GM23338 (cell line): ENCODE results near the gene BMP8A. TPM values are rescaled to one million over a fixed set of nuclear protein-coding genes. Genes with fewer than 3 reads are reported as not detected.

ENCODE experiments used
- ATAC-seq: fragments of 200-7000 bp; cut with Tn5 transposase; 3 replicates; pipeline ENCODE4 v1.9.1; 2020
- DNase-seq: peaks from one replicate; pipeline ENCODE4 v3.0.0-alpha.2; 2015; ENCODE audit warnings: low spot score
- H2AFZ ChIP-seq: fragments of 200-600 bp; sonication (generic); 2 replicates; pipeline ENCODE4 v1.8.0; 2016; ENCODE audit warnings: antibody characterized with exemption, mild to moderate bottlenecking, moderate library complexity
- H3F3A ChIP-seq: fragments of 200-600 bp; sonication (generic); replicated peaks from 2 replicates; pipeline ENCODE4 v1.8.0; 2017; ENCODE audit warnings: antibody characterized with exemption, mixed run types, low read depth
- H3K27ac ChIP-seq: fragments of 200-600 bp; sonication (generic); 2 replicates; pipeline ENCODE4 v1.6.1; 2016; ENCODE audit warnings: low read depth
- H3K27me3 ChIP-seq: fragments of 200-600 bp; sonication (generic); 2 replicates; pipeline ENCODE4 v1.8.0; 2016; ENCODE audit warnings: mild to moderate bottlenecking, mixed run types, moderate library complexity; ENCODE audit not compliant: insufficient read depth
- H3K36me3 ChIP-seq: fragments of 200-600 bp; sonication (generic); 2 replicates; pipeline ENCODE4 v1.8.0; 2016; ENCODE audit warnings: mild to moderate bottlenecking; ENCODE audit not compliant: insufficient read depth
- H3K4me1 ChIP-seq: fragments of 200-600 bp; sonication (generic); 2 replicates; pipeline ENCODE4 v1.8.0; 2016; ENCODE audit warnings: mild to moderate bottlenecking, moderate library complexity; ENCODE audit not compliant: insufficient read depth
- H3K4me2 ChIP-seq: fragments of 200-600 bp; sonication (generic); 2 replicates; pipeline ENCODE4 v1.7.1; 2017; ENCODE audit warnings: mixed run types
- H3K4me3 ChIP-seq: fragments of 200-600 bp; sonication (generic); 2 replicates; pipeline ENCODE4 v1.6.1; 2016; ENCODE audit warnings: mixed run types
- H3K79me2 ChIP-seq: fragments of 200-600 bp; sonication (generic); replicated peaks from 2 replicates; pipeline ENCODE4 v1.8.0; 2017; ENCODE audit warnings: mild to moderate bottlenecking; ENCODE audit not compliant: insufficient read depth
- H3K9me2 ChIP-seq: fragments of 200-600 bp; sonication (generic); 2 replicates; pipeline ENCODE4 v1.8.0; 2017; ENCODE audit not compliant: insufficient read depth
- H4K20me1 ChIP-seq: fragments of 200-600 bp; sonication (generic); replicated peaks from 2 replicates; pipeline ENCODE4 v1.8.0; 2017; ENCODE audit warnings: mild to moderate bottlenecking; ENCODE audit not compliant: insufficient read depth
- H3K27ac Mint-ChIP-seq: 2 replicates; pipeline ENCODE4 v1.8.0; 2020; ENCODE audit warnings: inconsistent platforms, mild to moderate bottlenecking, moderate library complexity, mixed read lengths
- H3K27me3 Mint-ChIP-seq: 3 replicates; pipeline ENCODE4 v1.8.0; 2022; ENCODE audit warnings: low read depth, mild to moderate bottlenecking, moderate library complexity, mixed read lengths, inconsistent platforms; ENCODE audit not compliant: insufficient read depth, poor library complexity
- H3K36me3 Mint-ChIP-seq: 3 replicates; pipeline ENCODE4 v1.8.0; 2021; ENCODE audit warnings: low read depth, mild to moderate bottlenecking, inconsistent platforms, moderate library complexity, mixed read lengths
- H3K4me1 Mint-ChIP-seq: 3 replicates; pipeline ENCODE4 v1.8.0; 2020; ENCODE audit warnings: mild to moderate bottlenecking, inconsistent platforms, mixed read lengths
- H3K4me3 Mint-ChIP-seq: 3 replicates; pipeline ENCODE4 v1.8.0; 2021; ENCODE audit warnings: moderate library complexity, mild to moderate bottlenecking, inconsistent platforms, mixed read lengths
- H3K9me3 Mint-ChIP-seq: 3 replicates; pipeline ENCODE4 v1.8.0; 2020; ENCODE audit warnings: moderate library complexity, mild to moderate bottlenecking, inconsistent platforms, mixed read lengths
- CREB1 ChIP-seq: fragments of 250-450 bp; sonication (Bioruptor Pico); IDR thresholded peaks from 2 replicates; pipeline ENCODE4 v1.5.0; 2020; ENCODE audit warnings: low read depth, mild to moderate bottlenecking, moderate library complexity
- EZH2 ChIP-seq: fragments of 200-600 bp; sonication (generic); IDR thresholded peaks from one replicate; pipeline ENCODE4 v1.8.0; 2017; ENCODE audit warnings: antibody characterized with exemption, mild to moderate bottlenecking, low read depth; ENCODE audit not compliant: unreplicated experiment
- EZH2phosphoT487 ChIP-seq: fragments of 200-600 bp; sonication (generic); IDR thresholded peaks from one replicate; pipeline ENCODE4 v1.8.1; 2018; ENCODE audit warnings: antibody characterized with exemption; ENCODE audit not compliant: unreplicated experiment
- JUNB ChIP-seq: IDR thresholded peaks from one replicate; pipeline ENCODE4 v1.6.1; 2016; ENCODE audit warnings: antibody characterized with exemption; ENCODE audit not compliant: unreplicated experiment
- POLR2AphosphoS5 ChIP-seq: IDR thresholded peaks from 2 replicates; pipeline ENCODE4 v1.6.1; 2016; ENCODE audit warnings: antibody characterized with exemption, low read depth
- STAT1 ChIP-seq: IDR thresholded peaks from one replicate; pipeline ENCODE4 v1.6.1; 2016; ENCODE audit warnings: antibody characterized with exemption; ENCODE audit not compliant: unreplicated experiment
- ZNF114 ChIP-seq: fragments of 250-450 bp; sonication (Bioruptor Pico); IDR thresholded peaks from 2 replicates; pipeline ENCODE4 v1.5.0; 2020; ENCODE audit warnings: mild to moderate bottlenecking, moderate library complexity
- ZNF331 ChIP-seq: fragments of 250-450 bp; sonication (Bioruptor Pico); IDR thresholded peaks from 2 replicates; pipeline ENCODE4 v1.5.0; 2020; ENCODE audit warnings: low read depth, mild to moderate bottlenecking, moderate library complexity
- polyA plus RNA-seq: library from polyadenylated mRNA; unstranded; fragments of >200 nt; fragmentation: Nextera tagmentation; extraction: Ambion mirVana; gene quantifications from 2 replicates; pipeline ENCODE4 v1.2.1, GENCODE V29; 2016
- total RNA-seq: library from RNA; depleted of rRNA; stranded (reverse); fragments of >200 nt; shearing (Covaris generic); gene quantifications from 2 replicates; pipeline ENCODE4 v1.2.3, GENCODE V29; 2014
- TF ChIP-seq, protein P1 (sequence below): IDR thresholded peaks from 2 replicates; pipeline ENCODE4 v1.6.1; 2016; ENCODE audit warnings: antibody characterized with exemption
- TF ChIP-seq, protein P2 (sequence below), 2 experiments: fragments of 200-600 bp in 1 of 2; sonication (generic) in 1 of 2; conservative IDR thresholded peaks; 2 replicates each; pipeline versions ENCODE4 v1.5.1 to v1.6.1; 2016 to 2017; ENCODE audit warnings: antibody characterized with exemption in 2 of 2, low read depth in 2 of 2, mild to moderate bottlenecking in 2 of 2, moderate library complexity in 1 of 2
- TF ChIP-seq, protein P3 (sequence below): fragments of 250-450 bp; sonication (Bioruptor Pico); IDR thresholded peaks from 2 replicates; pipeline ENCODE4 v1.5.0; 2020; ENCODE audit warnings: mild to moderate bottlenecking, moderate library complexity

Gene BMP8A
- total and polyA plus RNA-seq, 2 experiments from 2014 or later, result 0.34 to 0.63 TPM

DNA sequence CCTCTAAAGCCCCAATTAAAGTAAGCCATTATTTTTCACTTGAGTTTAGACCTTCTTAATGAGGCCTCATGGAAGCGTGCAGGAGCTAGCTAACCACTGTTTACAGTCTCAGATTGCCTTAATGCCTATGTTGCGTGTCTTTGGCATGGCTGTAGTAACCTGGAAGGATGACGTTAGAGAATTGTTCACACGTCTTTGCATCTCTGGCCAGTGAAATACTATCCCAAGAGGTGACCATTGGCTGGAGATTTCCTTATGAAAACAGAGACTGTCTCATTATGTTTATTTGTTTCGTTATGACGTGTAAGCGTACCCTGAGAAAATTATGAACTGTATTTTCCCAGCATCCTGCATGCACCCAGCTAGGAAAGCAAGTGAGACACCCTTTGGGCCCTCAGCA, 18.6 kb upstream of the BMP8A start:
- no peak for DNase-seq
- no peak overlapping the region for H3K4me2 ChIP-seq
- Mint-ChIP-seq H3K27me3 (peaks cover 17% of the 10 kb centered on the region), H3K4me3 (no peak overlapping the region), H3K36me3 (peaks cover 50% of the 10 kb centered on the region), H3K4me1 (no peaks in the 10 kb centered on the region), H3K27ac (no peak overlapping the region), H3K9me3 (no peaks in the 10 kb centered on the region)
- H3K4me3 ChIP-seq, result no peak overlapping the region
- H3K27me3 ChIP-seq, result no peaks in the 10 kb centered on the region
- no peaks in the 10 kb centered on the region for H3K79me2 ChIP-seq
- no peaks in the 10 kb centered on the region for H3K9me2 ChIP-seq
- ATAC-seq, result no peak
- peaks cover 10% of the 10 kb centered on the region; the same call in 1 of the 2 replicates for H4K20me1 ChIP-seq
- peaks cover 34% of the 10 kb centered on the region for H3K36me3 ChIP-seq
- TF ChIP-seq, protein P1, sequence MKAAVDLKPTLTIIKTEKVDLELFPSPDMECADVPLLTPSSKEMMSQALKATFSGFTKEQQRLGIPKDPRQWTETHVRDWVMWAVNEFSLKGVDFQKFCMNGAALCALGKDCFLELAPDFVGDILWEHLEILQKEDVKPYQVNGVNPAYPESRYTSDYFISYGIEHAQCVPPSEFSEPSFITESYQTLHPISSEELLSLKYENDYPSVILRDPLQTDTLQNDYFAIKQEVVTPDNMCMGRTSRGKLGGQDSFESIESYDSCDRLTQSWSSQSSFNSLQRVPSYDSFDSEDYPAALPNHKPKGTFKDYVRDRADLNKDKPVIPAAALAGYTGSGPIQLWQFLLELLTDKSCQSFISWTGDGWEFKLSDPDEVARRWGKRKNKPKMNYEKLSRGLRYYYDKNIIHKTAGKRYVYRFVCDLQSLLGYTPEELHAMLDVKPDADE, result no peak
- TF ChIP-seq, protein P2, sequence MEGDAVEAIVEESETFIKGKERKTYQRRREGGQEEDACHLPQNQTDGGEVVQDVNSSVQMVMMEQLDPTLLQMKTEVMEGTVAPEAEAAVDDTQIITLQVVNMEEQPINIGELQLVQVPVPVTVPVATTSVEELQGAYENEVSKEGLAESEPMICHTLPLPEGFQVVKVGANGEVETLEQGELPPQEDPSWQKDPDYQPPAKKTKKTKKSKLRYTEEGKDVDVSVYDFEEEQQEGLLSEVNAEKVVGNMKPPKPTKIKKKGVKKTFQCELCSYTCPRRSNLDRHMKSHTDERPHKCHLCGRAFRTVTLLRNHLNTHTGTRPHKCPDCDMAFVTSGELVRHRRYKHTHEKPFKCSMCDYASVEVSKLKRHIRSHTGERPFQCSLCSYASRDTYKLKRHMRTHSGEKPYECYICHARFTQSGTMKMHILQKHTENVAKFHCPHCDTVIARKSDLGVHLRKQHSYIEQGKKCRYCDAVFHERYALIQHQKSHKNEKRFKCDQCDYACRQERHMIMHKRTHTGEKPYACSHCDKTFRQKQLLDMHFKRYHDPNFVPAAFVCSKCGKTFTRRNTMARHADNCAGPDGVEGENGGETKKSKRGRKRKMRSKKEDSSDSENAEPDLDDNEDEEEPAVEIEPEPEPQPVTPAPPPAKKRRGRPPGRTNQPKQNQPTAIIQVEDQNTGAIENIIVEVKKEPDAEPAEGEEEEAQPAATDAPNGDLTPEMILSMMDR (conservative IDR thresholded peaks at IDR 0.05; ENCODE audit: low read depth in 2 of 2), result no peak
- no peak for TF ChIP-seq EZH2phosphoT487
- H3F3A ChIP-seq, result peaks cover 10% of the 10 kb centered on the region; the same call in 1 of the 2 replicates
- no peak overlapping the region for H3K27ac ChIP-seq
- no peaks in the 10 kb centered on the region for H3K4me1 ChIP-seq
- H2AFZ ChIP-seq, result no peak overlapping the region

DNA sequence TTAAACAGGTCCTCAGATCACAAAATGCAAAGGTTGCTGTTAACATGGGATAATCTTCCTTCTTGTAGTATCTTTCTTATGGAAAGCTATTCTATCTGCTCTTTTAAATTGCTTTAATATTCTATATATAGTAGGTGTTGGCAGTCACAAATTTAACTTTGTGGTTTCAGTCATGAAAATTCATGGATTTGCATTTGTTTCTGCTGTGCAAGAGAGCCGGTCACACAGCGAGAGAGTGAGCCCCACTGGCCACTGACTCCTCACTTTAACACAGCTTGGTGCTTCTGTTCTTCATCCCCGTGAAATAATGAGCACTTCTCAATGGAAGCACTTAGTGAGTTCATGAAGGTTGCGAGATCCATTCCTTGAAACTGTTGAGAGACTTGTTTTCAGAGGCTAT, 18.1 kb upstream of the BMP8A start:
- Histone ChIP-seq H3K4me2 (no peak overlapping the region), H3K4me3 (no peak overlapping the region), H3K4me1 (no peaks in the 10 kb centered on the region), H3K79me2 (no peaks in the 10 kb centered on the region), H2AFZ (no peak overlapping the region), H3K36me3 (peaks cover 30% of the 10 kb centered on the region), H3K27me3 (no peaks in the 10 kb centered on the region), H3F3A (peaks cover 10% of the 10 kb centered on the region; the same call in 1 of the 2 replicates), H3K9me2 (no peaks in the 10 kb centered on the region), H4K20me1 (peaks cover 10% of the 10 kb centered on the region; the same call in 1 of the 2 replicates), H3K27ac (no peak overlapping the region)
- no peak for DNase-seq
- Mint-ChIP-seq H3K27ac (no peak overlapping the region), H3K9me3 (no peaks in the 10 kb centered on the region), H3K36me3 (peaks cover 50% of the 10 kb centered on the region), H3K4me1 (no peaks in the 10 kb centered on the region), H3K27me3 (peaks cover 21% of the 10 kb centered on the region), H3K4me3 (no peak overlapping the region)
- ATAC-seq, result no peak
- TF ChIP-seq, protein P3, sequence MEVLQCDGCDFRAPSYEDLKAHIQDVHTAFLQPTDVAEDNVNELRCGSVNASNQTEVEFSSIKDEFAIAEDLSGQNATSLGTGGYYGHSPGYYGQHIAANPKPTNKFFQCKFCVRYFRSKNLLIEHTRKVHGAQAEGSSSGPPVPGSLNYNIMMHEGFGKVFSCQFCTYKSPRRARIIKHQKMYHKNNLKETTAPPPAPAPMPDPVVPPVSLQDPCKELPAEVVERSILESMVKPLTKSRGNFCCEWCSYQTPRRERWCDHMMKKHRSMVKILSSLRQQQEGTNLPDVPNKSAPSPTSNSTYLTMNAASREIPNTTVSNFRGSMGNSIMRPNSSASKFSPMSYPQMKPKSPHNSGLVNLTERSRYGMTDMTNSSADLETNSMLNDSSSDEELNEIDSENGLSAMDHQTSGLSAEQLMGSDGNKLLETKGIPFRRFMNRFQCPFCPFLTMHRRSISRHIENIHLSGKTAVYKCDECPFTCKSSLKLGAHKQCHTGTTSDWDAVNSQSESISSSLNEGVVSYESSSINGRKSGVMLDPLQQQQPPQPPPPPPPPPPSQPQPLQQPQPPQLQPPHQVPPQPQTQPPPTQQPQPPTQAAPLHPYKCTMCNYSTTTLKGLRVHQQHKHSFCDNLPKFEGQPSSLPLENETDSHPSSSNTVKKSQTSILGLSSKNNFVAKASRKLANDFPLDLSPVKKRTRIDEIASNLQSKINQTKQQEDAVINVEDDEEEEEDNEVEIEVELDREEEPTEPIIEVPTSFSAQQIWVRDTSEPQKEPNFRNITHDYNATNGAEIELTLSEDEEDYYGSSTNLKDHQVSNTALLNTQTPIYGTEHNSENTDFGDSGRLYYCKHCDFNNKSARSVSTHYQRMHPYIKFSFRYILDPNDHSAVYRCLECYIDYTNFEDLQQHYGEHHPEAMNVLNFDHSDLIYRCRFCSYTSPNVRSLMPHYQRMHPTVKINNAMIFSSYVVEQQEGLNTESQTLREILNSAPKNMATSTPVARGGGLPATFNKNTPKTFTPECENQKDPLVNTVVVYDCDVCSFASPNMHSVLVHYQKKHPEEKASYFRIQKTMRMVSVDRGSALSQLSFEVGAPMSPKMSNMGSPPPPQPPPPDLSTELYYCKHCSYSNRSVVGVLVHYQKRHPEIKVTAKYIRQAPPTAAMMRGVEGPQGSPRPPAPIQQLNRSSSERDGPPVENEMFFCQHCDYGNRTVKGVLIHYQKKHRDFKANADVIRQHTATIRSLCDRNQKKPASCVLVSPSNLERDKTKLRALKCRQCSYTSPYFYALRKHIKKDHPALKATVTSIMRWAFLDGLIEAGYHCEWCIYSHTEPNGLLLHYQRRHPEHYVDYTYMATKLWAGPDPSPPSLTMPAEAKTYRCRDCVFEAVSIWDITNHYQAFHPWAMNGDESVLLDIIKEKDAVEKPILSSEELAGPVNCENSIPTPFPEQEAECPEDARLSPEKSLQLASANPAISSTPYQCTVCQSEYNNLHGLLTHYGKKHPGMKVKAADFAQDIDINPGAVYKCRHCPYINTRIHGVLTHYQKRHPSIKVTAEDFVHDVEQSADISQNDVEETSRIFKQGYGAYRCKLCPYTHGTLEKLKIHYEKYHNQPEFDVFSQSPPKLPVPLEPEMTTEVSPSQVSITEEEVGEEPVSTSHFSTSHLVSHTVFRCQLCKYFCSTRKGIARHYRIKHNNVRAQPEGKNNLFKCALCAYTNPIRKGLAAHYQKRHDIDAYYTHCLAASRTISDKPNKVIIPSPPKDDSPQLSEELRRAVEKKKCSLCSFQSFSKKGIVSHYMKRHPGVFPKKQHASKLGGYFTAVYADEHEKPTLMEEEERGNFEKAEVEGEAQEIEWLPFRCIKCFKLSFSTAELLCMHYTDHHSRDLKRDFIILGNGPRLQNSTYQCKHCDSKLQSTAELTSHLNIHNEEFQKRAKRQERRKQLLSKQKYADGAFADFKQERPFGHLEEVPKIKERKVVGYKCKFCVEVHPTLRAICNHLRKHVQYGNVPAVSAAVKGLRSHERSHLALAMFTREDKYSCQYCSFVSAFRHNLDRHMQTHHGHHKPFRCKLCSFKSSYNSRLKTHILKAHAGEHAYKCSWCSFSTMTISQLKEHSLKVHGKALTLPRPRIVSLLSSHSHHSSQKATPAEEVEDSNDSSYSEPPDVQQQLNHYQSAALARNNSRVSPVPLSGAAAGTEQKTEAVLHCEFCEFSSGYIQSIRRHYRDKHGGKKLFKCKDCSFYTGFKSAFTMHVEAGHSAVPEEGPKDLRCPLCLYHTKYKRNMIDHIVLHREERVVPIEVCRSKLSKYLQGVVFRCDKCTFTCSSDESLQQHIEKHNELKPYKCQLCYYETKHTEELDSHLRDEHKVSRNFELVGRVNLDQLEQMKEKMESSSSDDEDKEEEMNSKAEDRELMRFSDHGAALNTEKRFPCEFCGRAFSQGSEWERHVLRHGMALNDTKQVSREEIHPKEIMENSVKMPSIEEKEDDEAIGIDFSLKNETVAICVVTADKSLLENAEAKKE (CRISPR knock-in tag), result no peak
- TF ChIP-seq, protein P1, result no peak
- TF ChIP-seq STAT1, result no peak
- TF ChIP-seq POLR2AphosphoS5, result no peak
- no peak for TF ChIP-seq EZH2phosphoT487
- no peak for TF ChIP-seq CREB1
- no peak for TF ChIP-seq EZH2
- no peak for TF ChIP-seq ZNF114 (CRISPR knock-in tag)
- TF ChIP-seq JUNB, result no peak
- TF ChIP-seq ZNF331 (CRISPR knock-in tag), result no peak
